AG04450 (cell line): Measurements from ENCODE around the gene TRIM38. TPM values are rescaled to one million over a fixed set of nuclear protein-coding genes. Genes with fewer than 3 reads are reported as not detected.

Experiments used
- CTCF ChIA-PET: fragments of 300-600, 350-600 bp; formaldehyde crosslinking; extraction: SDS; loops from one replicate; lab custom pipeline; 2022; ENCODE audit warnings: antibody characterized with exemption, inconsistent platforms; lab: Charles Lee
- POLR2A ChIA-PET: fragments of 350-600 bp; formaldehyde crosslinking; extraction: SDS; loops from one replicate; lab custom pipeline; 2021; ENCODE audit warnings: antibody characterized with exemption, inconsistent platforms; lab: Yijun Ruan, JAX
- DNase-seq: peaks from one replicate; pipeline ENCODE4 v3.0.0-alpha.2; 2011; ENCODE audit warnings: low read depth, low spot score
- H3K27ac ChIP-seq: one replicate; pipeline ENCODE4 v1.5.1; 2012; ENCODE audit warnings: low read depth, low read length, control low read depth
- H3K27me3 ChIP-seq: one replicate; pipeline ENCODE4 v1.6.0; 2012; ENCODE audit warnings: low read length; ENCODE audit not compliant: control insufficient read depth, insufficient read depth
- H3K4me3 ChIP-seq: 2 replicates; pipeline ENCODE4 v1.5.1; 2011; ENCODE audit warnings: mild to moderate bottlenecking, low read depth, low read length, control low read depth
- H3K9me3 ChIP-seq: 2 replicates; pipeline ENCODE4 v1.5.1; 2012; ENCODE audit warnings: low read length; ENCODE audit not compliant: control insufficient read depth, insufficient read depth
- polyA plus RNA-seq: library from polyadenylated mRNA; depleted of rRNA; stranded (reverse); fragments of >200 nt; gene quantifications from 2 replicates; pipeline ENCODE4 v1.2.3, GENCODE V29; 2011
- TF ChIP-seq, protein P1 (sequence below): IDR thresholded peaks from 2 replicates; pipeline ENCODE4 v1.5.1; 2011; ENCODE audit warnings: low read depth, low read length, control low read depth, inconsistent platforms

The TRIM38 gene
- polyA plus RNA-seq, 1 experiment: 9.1 TPM

DNA sequence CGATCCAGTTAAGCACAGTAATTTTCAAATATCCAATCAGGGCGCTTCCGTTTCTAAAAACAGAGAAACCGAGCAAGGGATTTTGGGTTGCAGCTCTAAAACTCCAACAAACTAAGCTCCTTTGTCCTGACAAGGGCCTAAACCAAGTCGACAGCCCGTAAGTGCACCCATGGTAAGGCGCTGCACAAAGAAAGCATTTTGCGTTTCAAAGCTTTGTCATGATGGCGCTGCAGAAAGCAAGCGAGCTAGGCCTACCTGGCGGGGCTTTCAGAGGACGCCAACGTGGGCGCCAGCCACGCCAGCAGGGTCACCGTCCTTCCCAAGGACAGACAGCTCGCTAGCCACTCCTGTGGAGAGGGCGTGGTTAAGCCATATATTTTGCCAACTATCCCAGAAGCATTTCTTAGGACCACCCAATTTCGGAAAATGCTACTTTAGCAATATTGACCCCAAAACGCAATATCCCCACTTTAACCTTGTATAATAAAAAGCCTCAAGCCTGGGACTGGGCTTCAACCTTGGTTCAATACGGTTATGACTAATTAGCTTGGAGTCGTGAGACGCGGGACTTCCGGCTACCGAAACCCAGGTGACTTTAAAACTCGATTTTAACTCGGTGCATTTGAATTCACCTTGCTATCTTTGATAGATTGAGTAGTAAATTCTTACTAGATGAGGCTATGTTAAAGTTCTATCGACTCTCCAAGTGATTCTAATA, 53.8 kb downstream of the TRIM38 start:
- peak overlapping the region; percentile 61 for H3K4me3 ChIP-seq
- no peak for DNase-seq
- peak overlapping the region; percentile 86 for H3K27ac ChIP-seq
- ChIA-PET POLR2A (interaction anchor here (0.7 to 2.9 kb wide), 10 partner anchors 10 to 1877 kb away, joined by 3 to 33 read pairs (median 4); a partner anchor contains a TSS), CTCF (interaction anchor here (0.6 to 10.7 kb wide), 12 partner anchors 9 to 1183 kb away, joined by 3 to 152 read pairs (median 6); a partner anchor contains a TSS)
- no peaks in the 10 kb centered on the region; the same call in 1 of the 2 replicates for H3K9me3 ChIP-seq
- H3K27me3 ChIP-seq: no peaks in the 10 kb centered on the region
- TF ChIP-seq, protein P1, sequence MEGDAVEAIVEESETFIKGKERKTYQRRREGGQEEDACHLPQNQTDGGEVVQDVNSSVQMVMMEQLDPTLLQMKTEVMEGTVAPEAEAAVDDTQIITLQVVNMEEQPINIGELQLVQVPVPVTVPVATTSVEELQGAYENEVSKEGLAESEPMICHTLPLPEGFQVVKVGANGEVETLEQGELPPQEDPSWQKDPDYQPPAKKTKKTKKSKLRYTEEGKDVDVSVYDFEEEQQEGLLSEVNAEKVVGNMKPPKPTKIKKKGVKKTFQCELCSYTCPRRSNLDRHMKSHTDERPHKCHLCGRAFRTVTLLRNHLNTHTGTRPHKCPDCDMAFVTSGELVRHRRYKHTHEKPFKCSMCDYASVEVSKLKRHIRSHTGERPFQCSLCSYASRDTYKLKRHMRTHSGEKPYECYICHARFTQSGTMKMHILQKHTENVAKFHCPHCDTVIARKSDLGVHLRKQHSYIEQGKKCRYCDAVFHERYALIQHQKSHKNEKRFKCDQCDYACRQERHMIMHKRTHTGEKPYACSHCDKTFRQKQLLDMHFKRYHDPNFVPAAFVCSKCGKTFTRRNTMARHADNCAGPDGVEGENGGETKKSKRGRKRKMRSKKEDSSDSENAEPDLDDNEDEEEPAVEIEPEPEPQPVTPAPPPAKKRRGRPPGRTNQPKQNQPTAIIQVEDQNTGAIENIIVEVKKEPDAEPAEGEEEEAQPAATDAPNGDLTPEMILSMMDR: no peak

GRCh38 chr6:26016963-26017631, 54.5 kb downstream of the TRIM38 start:
- CTCF ChIA-PET: interaction anchor here (0.6 to 10.7 kb wide), 33 partner anchors 8 to 1850 kb away, joined by 3 to 152 read pairs (median 4); a partner anchor contains a TSS
- Histone ChIP-seq H3K27me3 (no peaks in the 10 kb centered on the region), H3K4me3 (peak overlapping the region; percentile 61), H3K27ac (peak overlapping the region; percentile 86), H3K9me3 (no peaks in the 10 kb centered on the region; the same call in 1 of the 2 replicates)
- POLR2A ChIA-PET: interaction anchor here (0.5 to 2.9 kb wide), 16 partner anchors 9 to 1876 kb away, joined by 3 to 33 read pairs (median 4); a partner anchor contains a TSS
- DNase-seq: no peak
- TF ChIP-seq, protein P1: no peak

GRCh38 chr6:26017632-26017966, 55.0 kb downstream of the TRIM38 start:
- H3K27me3 ChIP-seq: no peaks in the 10 kb centered on the region
- H3K27ac ChIP-seq: peak overlapping the region; percentile 86
- ChIA-PET POLR2A (interaction anchor here (0.6 to 2.9 kb wide), 12 partner anchors 9 to 1875 kb away, joined by 3 to 33 read pairs (median 4); a partner anchor contains a TSS), CTCF (interaction anchor here (0.6 to 10.7 kb wide), 35 partner anchors 8 to 1850 kb away, joined by 3 to 152 read pairs (median 4); a partner anchor contains a TSS)
- no peaks in the 10 kb centered on the region; the same call in 1 of the 2 replicates for H3K9me3 ChIP-seq
- TF ChIP-seq, protein P1: peak; percentile 64
- H3K4me3 ChIP-seq: peak overlapping the region; percentile 61
- DNase-seq: peak; percentile 78

- Histone ChIP-seq H3K27ac (no peak overlapping the region), H3K9me3 (no peaks in the 10 kb centered on the region; the same call in 1 of the 2 replicates), H3K4me3 (no peak overlapping the region), H3K27me3 (no peaks in the 10 kb centered on the region)
- TF ChIP-seq, protein P1: no peak
- CTCF ChIA-PET: interaction anchor here (1.2 to 10.7 kb wide), 3 partner anchors 13 to 27 kb away, joined by 3 to 152 read pairs (median 61); no protein-coding TSS in a partner anchor
- DNase-seq: no peak
- POLR2A ChIA-PET: interaction anchor here (3.3 to 4.0 kb wide), 3 partner anchors 12 to 1819 kb away, joined by 14 to 91 read pairs (median 19); a partner anchor contains a TSS
Observed at GRCh38 chr6:26019261-26019830, 56.7 kb downstream of the TRIM38 start.
